IPS DF 4.7 (cell line): ENCODE data around the gene CHADL.

ENCODE experiments used
- DNase-seq: peaks from one replicate; pipeline ENCODE4 v3.0.0-alpha.2; 2013; ENCODE audit warnings: low spot score; ENCODE audit errors: extremely low read depth

CHADL gene

DNA sequence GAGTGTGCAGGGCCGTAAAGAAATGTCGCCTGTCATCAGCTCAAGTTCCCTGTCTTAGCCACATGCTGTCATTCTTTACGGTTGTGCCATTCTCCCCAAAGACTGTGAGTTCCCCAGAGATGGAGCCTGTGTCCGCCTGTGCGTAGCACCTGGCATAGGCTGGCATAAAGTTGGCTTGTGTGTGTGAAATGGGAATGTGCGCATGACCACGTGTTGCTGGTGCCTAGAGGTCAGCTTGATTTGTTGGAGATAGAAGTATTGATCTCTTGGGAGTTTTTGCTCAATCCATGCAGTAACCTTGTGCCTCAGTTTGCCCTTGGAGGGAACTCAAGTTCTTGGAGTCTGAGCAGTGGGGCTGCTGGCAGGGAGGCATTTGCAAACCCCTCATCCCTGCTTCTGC, 9.4 kb downstream of the CHADL start:
- DNase-seq, result no peak

DNA sequence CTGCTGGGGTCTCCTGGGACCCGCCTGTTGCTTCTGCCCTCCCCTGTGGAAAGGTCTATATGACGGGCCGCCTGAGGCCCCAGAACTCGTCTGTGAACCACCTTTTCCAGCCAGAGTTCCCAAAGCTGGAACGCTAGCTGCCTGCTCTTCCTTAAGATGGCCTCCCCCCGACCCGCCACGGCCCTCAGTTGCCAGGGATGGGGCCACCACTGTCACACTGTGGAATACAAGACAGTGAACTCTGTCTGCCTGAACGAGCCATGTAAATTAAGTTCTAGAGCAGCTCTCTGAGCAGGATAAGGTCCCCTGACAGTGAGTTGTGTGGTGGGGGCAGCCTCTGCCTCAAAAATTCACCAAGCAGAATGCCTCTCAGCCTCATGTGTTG, 10.3 kb downstream of the CHADL start:
- DNase-seq, result no peak

DNA sequence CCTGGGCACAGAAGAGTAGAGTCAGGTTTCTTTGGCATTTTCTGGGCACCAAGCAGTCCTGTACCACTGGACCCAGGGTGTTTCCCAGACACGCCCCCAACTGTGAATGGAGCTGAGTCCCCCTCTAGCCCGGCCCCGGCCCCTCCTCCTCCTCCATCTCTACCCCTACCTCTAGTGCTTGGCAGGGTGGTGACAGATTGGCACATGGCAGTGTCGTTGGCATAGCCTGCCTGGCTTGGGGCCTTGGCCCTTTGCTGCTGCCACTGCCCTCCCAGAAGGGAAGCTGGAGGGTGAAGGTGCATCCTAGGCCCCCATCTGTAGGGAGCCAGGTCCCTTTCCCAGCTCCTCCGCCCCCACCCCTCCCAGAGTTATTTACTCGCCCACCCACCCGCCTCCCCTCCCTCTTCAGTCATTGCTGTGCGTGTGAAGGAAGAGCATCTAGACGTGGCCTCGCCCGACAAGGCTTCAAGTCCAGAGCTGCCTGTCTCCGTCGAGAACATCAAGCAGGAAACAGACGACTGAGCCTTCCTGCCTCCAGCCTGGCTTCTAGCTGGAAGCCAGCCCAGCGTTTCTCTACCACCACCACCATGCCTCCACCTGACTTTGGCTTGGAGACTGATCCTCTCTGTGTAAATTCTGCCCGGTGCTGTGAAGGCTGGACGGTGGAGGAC, 10.9 kb downstream of the CHADL start:
- no peak for DNase-seq

DNA sequence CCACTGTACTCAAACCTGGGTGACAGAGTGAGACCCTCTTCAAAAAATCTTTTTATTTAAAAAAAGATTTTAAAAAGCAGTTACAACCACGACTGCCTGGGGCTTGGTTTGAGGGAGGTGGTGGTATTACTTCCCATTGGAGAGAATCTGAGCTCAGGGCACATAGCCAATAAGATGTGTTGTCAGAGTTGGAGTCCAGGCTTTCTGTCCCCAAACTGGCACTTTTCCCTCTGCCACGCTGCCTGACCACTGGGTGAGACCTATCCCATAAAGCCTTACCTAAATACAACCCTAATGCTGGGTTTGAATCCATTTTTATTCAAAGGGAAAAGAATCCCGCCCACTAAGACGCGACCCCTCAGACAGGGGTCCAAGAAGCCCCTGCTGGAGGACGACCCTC, 11.5 kb downstream of the CHADL start:
- DNase-seq, result no peak

DNA sequence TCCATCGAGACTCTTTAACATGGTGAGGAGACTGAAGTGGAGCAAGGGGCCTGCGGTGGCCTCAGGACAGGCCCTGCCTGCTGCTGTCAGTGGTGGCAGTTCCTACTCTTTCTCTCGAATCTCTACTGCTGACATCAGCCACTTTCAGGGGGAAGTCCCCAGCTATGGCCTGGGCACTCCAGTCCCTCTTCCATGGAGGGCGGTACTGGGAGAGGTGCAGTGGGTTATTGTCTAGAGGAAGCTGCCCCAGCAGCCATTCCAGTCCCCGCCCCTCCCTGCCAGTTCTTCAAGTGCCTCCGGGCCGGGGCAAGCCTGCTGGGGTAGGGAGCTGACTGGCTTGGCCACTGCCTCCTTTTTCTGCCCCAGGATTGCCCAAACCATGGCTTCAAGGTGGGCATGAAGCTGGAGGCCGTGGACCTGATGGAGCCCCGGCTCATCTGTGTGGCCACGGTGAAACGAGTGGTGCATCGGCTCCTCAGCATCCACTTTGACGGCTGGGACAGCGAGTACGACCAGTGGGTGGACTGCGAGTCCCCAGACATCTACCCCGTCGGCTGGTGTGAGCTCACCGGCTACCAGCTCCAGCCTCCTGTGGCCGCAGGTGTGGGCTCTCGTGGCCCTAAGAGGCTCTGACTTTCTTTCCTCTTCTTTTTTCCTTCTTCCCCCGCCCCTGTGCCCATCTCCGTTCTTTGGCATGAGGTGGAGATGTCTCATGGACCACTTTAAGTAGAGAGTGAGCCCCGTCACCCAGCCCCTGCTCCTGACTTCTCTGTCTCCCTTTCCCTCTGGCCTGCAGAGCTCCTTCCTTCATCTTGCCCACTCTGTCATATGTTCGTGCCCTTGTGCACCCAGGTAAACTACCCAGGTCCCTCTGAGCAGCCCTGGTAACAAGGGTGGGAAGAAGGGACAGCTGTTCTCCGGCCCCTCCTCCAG, 13.7 kb downstream of the CHADL start:
- DNase-seq, result no peak

DNA sequence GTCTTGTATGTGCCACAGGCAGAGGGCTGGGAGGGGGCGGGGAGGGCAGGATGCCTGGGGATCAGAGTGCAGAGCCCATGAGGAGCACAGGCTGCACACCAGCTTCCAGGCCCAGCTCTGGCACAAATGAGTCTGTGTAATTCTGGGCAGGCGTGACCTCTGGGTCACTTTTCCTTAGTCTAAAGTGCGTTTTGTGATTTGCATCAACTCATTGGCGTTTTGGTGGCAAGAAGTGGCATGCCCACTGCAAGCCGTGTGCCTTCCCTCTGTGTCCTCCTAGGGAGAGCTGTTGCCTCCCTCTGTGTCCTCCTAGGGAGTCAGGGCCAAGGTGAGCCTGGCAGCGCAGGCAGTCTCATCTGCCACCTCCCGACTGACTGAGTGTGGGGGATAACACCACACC, 17.2 kb downstream of the CHADL start:
- DNase-seq, result no peak

DNA sequence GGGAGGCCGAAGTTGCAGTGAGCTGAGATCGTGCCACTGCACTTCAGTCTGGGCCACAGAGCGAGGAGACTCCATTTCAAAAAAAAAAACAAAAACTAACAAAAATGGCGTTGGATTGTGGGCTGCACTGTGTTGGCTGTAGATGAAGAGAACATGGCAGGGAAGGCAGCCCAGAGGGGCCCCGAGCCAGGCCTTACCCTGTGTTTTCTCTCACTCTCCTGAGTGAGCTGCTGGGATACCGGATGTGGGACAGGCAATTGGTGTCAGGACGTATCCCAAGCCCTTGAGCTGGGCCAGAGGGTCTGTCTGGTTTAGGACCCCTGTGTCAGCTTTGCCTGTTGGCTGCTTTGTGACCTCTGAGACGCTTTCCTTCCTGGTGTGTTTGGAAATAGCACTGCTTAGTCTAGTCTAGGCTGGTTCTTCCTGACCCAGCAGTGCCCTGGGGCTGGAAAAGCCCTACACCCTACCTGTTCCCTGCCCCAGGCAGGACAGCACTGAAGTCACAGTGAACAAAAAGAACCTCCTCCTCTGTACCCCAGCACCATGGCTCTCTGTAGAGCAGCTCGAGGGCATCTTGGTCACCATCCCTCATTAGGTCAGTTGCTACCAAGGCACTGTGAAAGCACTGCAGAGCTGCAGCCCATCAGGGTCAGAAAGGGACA, 17.8 kb downstream of the CHADL start:
- DNase-seq, result no peak

DNA sequence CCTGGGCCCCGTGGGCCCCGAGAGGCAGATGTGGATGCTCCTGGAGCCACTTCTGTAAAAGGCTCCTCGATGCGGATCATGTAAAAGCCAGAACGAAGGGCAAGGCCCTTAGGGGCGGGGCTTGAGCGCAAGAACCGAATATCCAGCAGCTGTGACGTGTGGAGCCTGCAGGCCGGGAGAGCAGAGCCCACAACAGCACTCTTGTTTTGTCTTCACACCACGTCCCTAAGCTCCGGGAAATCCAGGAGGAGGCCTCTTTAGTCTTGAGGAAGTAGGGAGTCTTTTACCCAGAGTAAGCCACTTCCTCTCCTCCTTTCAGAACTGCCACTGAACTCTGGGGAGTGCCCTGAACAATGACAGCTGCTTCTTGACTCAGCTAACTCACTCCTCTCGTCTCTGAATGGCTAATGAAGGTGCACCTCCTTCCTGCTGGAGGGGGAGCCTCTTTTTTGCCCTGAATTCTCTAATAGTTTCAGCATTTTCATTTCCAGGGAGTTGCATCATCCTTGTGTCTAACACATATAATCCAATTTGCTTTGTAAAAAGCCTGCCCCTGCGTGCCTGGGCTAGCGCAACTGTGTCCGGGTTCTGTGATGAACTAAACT, 23.1 kb downstream of the CHADL start:
- DNase-seq, result no peak

DNA sequence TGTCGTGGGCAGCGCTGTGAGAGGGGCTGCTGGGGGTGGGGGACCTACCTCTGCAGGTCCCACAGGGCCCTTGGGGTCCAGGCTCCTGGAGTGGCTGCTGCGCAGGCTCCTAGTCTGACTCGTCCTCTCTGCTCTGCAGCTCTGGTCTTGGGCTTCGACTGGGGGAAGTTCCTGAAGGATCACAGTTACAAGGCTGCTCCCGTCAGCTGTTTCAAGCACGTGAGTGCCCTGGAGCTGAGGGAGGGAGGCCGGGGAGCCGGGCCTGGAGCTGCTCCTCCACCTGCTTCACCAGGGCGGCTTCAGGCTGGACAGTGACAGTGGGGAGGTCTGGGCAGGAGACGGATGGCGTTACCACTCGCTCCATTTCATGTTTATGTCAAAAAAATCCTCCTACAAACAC, 23.7 kb downstream of the CHADL start:
- no peak for DNase-seq

DNA sequence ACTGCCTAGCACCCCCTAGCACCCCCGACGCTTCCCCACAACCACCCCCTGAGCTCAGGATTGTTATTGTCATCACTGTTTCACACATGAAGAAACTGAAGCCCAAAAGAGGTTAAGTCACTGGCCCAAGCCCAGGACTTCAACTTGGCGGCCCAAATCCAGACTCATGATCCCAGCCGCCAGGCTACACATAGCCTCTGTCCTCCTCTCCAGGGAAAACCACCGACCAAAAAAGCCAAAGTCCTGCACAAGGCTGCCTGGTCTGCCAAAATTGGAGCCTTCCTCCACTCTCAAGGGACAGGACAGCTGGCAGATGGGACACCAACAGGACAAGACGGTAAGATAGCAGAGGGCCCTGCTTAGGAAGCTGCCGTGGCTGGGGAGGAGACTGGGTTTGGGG, 24.8 kb downstream of the CHADL start:
- DNase-seq, result no peak

DNA sequence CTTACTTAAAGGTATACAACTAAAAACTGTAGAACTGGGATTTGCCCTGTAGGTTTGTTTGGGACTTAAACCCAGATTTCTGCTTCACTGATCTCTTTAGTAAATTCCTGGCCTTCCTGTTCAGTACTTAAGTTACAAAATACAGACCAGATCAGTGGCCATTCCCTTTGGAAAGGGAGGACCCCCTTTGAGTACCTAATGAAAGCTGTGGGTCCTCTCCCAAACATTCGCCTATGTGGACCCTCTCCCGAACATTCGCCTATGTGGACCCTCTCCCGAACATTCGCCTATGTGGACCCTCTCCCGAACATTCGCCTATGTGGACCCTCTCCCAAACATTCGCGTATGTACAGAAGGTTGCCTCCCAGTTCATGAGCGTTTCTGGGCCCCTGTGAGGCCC, 25.3 kb downstream of the CHADL start:
- DNase-seq, result no peak

DNA sequence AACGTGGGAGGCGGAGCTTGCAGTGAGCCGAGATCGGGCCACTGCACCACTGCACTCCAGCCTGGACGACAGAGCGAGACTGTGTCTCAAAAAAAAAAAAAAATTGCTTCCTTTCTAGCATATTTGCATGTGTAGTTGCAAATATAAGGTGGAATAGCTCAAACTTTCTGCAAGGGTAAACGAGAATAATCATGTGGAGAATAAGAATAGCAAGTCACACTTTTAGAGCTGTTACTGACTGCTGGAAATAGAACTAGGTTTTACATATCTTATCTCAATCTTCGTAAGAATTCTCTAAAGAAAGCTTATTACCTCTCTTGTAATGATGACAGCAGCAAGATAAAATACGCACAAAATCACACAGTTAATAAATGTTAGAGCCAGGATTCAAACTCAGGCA, 34.0 kb downstream of the CHADL start:
- no peak for DNase-seq

DNA sequence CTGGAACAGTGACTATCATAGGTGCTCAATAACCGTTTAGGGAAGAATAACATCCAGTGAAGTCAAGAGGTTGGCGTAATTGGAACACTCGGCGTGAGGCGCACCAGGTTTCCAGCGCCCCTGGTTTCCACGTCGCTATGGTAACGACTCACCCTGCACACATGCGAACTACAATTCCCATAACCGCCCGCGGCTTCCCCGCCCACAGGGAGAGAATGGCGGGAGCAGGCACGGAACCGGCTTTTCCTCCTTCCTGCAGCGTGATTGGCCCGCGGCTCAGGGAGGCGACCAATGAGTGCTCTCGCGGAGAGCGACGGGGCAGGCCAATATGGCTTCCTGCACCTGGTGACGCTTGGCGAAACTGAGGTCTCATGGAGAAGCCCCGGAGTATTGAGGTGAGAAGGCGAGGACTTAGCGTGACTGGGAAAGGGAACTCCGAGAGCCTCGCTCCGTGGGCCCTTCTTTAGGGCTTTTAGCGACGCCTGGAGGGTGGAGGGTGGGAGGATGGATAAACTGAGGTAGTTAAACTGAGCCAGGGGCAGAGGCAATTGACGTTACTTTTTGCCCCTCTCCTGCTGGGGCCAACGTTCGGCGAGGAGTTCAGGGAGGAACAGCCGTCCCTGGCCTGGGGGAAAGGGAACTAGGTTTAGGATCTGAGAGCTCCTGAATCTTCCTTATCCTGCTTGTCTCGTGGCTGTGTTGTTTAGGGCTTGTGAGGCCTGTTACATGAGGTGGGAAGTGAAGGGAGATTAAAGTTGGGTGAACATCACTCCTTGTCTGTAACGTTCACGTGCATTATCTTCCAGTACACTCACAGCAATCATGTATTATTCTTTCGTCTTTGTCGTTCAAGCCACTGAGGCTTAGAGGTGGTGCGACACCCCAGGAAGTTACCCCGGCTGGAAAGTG, 35.5 kb downstream of the CHADL start, which contains the start of gene L3MBTL2:
L3MBTL2 (plus strand) TSS at position 321 of the 909 bp plus-strand sequence; CDS start at position 372, 51 bp downstream.
- DNase-seq, result peak; percentile 86

DNA sequence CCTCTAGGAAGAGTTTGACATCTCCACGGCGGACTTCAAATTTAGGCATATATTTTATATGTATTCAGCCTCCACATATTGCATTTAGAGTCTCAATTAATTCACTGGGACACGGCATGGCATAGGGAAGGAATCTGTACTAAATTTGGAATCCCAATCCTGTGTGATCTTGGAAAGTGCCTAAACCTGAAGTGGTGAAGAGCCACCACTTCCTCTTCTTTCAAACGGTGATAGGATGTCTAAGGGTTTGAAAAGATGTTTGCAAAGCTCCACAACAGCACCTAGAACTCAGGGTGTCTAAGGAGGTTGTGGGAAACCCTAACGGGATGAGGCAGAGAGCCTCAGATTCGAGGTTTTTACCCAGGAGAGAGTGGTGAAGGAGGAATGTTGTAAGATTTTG, 36.7 kb downstream of the CHADL start:
- no peak for DNase-seq

DNA sequence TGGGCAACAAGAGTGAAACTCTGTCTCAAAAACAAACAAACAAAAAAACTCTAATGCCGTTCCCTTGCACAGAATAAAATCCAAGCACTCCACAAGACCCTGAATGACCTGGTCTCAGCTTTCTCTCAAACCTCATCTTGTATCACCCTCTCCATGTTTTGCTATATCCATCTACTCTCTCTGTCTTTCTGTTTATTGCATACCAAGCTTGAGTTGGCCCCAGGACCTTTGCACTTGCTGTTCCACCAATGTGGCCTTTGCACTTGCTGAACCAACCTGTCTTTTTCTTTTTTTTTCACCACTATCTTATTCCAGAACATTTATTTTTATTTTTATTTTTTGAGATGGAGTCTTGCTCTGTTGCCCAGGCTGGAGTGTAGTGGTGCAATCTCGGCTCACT, 37.6 kb downstream of the CHADL start:
- DNase-seq, result no peak

DNA sequence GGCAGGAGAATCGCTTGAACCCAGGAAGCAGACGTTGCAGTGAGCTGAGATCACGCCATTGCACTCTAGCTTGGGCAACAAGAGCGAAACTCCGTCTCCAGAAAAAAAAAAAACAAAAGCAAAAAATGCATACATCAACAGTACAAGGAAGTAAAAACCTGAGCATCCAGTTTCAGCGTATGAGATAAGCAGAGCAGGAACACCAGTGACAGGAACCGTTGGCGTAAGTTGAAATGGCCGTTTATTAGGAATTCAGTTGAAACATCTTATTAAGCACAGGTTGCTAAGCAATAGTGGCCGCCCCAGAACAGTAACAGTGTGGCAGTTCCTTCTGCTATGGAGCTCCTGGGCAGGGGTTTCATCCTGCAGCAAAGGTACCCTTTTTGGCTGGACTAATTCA, 39.6 kb downstream of the CHADL start:
- DNase-seq, result no peak

DNA sequence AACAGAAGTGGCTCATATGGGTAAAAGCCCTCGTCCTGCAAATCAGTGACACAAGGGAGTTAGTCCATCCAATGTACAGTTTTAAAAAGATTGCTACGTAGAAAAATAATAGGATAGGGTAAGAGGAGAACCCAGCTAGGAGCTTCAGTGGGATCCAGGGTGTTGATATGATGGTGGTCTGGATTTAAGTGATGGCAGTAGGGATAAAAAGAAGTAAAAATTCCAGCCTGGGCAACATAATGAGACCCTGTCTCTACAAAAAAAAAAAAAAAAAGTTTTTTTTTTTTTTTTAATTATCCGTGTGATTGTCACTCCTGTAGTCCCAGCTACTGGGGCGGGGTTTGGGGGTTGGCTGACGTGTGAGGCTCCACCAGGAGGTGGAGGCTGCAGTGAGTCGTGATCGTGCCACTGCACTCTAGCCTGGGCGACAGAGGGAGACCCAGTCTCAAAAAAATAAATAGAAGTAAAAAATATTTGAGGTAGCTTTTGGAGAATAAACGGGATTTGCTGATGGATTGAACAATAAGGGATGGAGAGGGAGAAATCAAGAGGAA, 42.6 kb downstream of the CHADL start:
- DNase-seq, result no peak

DNA sequence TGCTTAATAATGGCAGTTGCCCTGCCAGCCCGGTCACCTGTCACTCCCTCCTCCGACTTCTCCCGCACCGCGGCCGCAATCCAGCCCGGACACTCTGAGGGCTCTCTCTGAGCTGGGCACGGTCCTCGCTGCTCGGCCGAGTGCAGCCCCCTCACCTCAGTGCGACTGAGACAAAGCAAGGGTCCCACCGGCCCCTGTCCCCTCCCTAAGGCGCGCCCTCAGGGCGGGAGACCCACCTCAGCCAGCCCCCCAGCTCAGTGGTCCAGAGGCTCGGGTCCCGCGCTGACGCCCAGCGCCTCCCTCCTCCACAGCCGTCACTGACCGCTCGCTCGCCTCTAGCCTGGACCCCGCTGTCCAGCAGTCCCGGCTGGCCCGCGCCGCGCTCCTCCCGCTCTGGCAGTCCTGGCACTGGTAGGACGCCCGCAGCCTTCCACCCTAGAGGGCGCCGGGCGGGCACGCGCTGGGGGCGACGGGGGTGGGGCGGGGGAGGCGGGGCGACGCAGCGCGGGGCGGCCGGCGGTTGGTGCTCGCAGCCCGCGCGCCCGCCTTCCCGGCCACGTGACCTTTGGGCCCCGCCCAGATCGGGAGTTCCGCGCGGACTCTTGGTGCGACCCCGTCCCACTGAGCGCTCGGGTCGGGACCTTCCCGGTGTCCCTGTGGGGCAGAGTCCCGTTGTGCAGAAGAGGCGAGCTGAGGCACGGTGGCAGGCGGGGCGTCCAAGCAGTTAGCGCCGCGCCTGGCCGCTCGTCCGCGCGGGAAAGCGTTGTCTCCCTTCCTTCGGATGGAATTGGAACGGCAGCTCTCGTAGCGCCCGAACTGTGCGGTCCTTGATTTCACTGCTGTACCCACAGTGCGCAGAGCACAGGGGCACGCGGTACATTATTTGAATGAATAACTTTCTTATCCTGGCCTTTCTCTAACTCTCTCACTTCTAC, 43.4 kb downstream of the CHADL start:
- no peak for DNase-seq

DNA sequence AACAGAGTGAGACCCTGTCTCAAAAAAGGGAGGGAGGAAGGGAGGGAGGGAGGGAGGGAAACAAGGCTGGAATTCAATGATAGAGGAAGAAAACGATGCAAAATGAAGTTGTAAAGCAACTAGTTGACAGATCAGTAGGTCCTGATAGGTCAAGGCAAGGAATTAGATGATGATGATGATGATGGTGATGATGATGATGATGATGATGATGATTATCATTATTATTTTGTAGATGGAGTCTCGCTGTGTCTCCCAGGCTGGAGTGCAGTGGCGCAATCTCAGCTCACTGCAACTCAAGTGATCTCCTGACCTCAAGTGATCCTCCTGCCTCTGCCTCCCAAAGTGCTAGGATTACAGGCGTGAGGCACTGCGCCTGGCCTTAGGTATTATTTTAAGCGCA, 46.9 kb downstream of the CHADL start:
- no peak for DNase-seq
